GM20000 (cell line): Measurements from ENCODE around the gene GALR3.

Experiments
- DNase-seq: peaks from one replicate; pipeline ENCODE4 v3.0.0; 2012; ENCODE audit warnings: low spot score
- CTCF ChIP-seq: IDR thresholded peaks from 2 replicates; pipeline ENCODE4 v1.5.1; 2012; ENCODE audit warnings: mild to moderate bottlenecking, control low read depth; ENCODE audit errors: extremely low read depth, missing control alignments

The GALR3 gene

GRCh38 chr22:37811867-37812266 lies 11.3 kb upstream of the GALR3 start:
- no peak for TF ChIP-seq CTCF
- no peak for DNase-seq

GRCh38 chr22:37812869-37813678 lies 10.1 kb upstream of the GALR3 start:
- DNase-seq: no peak
- no peak for TF ChIP-seq CTCF

- no peak for DNase-seq
- TF ChIP-seq CTCF: no peak
Observed at GRCh38 chr22:37815593-37815992, 7.6 kb upstream of the GALR3 start.

- DNase-seq: no peak
- no peak for TF ChIP-seq CTCF
Observed at GRCh38 chr22:37816543-37817180, 6.5 kb upstream of the GALR3 start.

- peak; percentile 92 for TF ChIP-seq CTCF
- DNase-seq: peak; percentile 94
Observed at GRCh38 chr22:37817705-37818408, 5.3 kb upstream of the GALR3 start.

- peak; percentile 33 for TF ChIP-seq CTCF
- peak; percentile 89 for DNase-seq
Observed at GRCh38 chr22:37818409-37819104, 4.6 kb upstream of the GALR3 start.
